NCI-H1048 (cell line): ENCODE measurements around the gene TACC3.
A peak's percentile ranks its signal among the peaks of the same experiment; 100 is the strongest.

Experiments used
- DNase-seq: peaks from one replicate; lab custom pipeline; 2025; lab: John Stamatoyannopoulos, UW

Gene TACC3

DNA sequence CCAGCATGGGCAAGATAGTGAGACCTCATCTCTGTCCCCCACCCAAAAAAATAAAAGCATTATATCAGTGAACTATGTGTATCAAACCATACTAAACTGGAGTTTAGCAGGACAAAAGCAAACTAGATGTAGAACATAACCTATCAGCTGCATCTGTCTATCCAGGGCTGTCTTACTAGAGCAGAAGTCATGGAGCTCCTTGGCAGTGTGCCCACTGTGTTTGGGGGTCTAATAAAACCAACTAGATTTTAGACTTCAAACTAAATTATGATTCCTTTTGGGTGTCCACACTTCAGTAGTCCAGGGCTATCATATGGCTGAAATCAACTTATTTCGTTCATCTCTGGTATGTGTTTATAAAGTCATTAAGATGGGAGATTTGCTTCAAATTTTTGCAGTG lies 17.5 kb upstream of the TACC3 start:
- DNase-seq = no peak

DNA sequence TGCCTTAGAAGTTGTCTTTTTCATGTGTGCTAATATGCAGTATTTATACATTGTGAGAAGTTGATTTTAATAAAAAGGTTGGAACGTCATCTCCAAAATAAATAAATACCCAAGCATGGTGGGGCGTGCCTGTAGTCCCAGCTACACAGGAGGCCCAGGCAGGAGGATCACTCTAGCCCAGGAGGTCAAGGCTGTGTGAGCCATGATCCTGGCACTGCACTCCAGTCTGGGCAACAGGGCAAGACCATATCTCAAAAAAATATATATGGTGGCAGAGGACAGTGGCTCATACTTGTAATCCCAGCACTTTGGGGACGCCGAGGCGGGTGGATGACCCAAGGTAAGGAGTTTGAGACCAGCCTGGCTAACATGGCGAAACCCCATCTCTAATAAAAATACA lies 15.6 kb upstream of the TACC3 start:
- no peak for DNase-seq

DNA sequence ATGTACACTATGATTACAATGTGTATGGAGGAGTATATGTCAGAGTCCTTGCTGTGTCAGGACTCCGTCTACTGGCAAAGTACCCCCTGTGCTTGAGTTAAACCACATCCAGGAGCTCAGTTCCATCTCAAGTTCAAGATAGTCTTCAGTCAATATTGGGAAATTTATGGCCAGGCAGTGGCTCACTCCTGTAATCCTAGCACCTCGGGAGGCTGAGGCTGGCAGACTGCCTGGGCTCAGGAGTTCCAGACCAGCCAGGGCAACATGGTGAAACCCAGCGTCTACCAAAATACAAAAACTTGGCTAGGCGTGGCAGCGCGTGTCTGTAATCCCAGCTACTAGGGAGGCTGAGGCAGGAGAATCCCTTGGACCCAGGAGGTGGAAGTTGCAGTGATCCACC lies 15.0 kb upstream of the TACC3 start:
- no peak for DNase-seq

DNA sequence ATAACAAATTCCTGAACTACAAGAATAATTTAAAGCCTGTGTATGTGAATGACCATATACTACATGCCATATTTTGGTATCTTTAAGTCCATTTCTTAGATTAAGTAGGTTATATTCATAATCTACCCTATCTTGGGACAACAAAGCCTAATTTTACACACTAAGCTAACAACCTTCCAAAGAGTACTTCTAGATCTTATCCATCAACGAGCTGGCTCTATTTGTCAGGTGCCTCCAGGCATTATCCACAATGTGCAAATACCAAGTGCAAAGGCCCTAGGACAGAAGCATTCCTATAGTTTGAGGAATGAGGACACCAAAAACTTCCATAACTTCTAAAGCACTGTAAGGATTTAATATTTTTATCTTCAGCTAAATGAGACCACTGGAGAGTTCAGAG lies 12.7 kb upstream of the TACC3 start:
- DNase-seq = no peak

DNA sequence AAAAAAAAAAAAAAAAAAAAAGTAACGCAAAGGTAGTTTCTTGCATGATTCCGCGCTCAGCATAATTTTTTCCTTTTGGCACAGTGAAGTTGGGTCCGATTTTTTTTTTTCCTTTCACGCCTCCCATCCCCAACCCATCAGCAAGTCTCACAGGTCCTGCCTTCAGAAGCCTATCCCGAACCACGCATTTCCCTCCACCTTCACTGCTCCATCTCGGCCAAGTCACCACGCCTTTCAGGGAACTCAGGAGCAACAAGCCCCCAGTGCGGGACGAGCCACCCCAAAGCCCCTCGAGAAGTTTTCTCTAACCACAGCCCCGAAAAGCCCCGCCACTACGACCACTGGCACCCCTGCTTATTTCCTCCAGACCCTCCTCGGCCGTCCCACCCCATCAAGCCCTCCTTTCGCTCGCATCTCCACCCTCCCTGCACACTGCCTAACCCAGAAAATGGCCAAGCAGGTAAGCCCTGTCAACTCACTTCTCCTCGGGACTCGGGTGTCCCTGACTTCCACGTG lies 10.2 kb upstream of the TACC3 start:
- no peak for DNase-seq

DNA sequence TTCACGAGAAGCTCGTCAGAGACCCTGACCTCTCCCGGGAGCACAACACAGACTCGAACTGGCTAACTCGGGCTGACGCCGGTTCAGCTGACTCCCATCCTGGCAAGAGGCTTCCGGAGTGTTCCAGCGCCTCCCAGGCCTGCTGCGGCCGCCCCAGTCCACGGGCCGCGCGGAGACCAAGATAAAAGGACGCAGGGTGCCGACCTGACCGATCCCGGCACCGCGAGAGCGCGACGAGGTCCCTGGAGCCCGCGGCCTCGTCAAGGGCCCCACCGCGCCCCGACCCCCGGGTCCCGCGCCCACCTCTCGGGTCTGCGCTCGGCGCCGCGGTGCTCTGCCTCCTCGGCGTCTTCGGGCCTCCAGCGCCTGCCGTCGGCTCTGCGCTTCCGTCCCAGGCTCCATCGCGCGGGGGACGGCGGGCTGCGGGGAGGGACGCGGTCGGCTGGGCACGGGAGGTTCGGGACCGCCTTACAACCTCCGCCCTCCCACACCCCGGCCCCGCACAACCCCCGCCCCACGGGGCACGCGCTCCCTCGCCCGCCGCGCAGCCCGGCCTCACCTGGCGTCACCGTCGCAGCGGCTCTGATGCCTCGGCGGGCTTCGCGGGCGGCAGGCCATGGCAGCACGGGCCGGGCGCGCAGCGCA lies 9.6 kb upstream of the TACC3 start:
- DNase-seq = no peak

GRCh38 chr4:1712216-1713002 lies 8.9 kb upstream of the TACC3 start, which contains the start of gene SLBP:
TSS of gene SLBP (minus strand) at chr4:1712319. CDS start at chr4:1712188, 131 bp downstream.
- DNase-seq = peak; percentile 89

DNA sequence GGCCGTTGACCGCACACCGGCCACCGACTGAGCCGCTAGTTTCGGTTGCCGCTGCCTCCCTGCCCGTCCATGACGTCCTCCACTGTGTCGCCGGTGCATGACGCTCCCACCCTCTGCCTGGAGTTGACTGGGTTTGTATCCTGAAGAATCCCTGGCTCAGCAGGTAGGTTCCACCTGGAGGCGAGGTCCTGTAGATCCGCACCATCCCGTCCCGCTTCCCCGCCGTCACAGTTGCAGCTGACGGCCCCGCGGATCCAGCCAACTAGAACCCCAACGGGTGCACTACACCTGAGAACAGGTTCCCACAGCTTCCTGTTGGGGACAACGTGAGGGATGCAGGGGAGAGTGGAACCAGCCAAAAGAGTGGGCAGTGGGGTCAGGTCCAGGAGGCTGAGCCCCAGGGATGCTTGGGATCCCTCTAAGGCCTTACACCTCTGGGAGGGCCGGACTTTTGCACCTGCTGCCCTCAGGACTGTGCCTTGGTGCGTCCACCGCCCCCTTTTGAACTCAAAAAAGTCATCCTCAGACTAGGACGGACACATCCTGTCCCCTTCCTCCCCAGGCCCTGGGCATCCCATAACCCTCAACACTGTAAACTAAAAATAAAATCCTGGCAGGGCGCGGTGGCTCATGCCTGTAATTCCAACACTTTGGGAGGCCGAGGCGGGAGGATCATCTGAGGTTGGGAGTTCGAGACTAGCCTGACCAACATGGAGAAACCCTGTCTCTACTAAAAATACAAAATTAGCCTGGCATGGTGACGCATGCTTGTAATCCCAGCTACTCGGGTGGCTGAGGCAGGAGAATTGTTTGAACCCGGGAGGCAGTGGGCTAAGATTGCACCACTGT lies 8.1 kb upstream of the TACC3 start:
- DNase-seq = no peak

GRCh38 chr4:1714303-1715001 lies 6.9 kb upstream of the TACC3 start:
- DNase-seq = no peak

DNA sequence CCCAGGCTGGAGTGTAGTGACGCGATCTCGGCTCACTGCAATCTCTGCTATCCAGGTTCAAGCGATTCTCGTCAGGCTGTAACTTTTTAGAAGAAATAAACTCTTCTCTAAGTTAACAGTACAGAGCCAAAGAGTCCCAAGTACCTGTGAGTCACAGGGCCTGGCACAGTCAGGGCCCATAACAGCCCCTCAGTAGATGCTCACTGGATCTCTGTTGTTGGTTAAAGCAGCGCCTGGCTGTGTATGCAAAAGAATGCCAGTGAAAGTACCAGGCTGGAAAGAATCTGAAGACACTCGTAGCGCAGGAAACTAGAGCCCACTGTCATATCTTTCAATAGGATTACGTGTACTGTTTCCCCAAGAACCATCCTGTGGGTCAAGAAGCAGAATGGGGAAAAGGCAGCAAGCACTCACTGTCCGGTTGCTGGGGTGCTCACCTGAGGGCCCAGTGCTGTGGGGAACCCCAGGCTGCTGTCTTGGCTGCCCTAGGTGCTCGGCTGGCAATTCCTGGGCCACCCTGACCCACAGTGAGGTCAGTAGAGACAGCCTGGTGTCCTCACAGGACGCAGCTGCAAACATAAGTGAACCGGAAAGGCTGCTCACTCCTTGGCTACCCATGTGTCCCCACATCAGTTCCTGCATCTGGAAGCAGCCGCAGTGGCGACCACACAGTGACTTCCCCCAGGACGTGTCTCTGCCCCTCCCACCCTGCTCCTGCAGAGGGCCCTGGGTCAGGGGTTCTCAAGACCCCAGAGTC lies 6.1 kb upstream of the TACC3 start:
- DNase-seq = no peak

DNA sequence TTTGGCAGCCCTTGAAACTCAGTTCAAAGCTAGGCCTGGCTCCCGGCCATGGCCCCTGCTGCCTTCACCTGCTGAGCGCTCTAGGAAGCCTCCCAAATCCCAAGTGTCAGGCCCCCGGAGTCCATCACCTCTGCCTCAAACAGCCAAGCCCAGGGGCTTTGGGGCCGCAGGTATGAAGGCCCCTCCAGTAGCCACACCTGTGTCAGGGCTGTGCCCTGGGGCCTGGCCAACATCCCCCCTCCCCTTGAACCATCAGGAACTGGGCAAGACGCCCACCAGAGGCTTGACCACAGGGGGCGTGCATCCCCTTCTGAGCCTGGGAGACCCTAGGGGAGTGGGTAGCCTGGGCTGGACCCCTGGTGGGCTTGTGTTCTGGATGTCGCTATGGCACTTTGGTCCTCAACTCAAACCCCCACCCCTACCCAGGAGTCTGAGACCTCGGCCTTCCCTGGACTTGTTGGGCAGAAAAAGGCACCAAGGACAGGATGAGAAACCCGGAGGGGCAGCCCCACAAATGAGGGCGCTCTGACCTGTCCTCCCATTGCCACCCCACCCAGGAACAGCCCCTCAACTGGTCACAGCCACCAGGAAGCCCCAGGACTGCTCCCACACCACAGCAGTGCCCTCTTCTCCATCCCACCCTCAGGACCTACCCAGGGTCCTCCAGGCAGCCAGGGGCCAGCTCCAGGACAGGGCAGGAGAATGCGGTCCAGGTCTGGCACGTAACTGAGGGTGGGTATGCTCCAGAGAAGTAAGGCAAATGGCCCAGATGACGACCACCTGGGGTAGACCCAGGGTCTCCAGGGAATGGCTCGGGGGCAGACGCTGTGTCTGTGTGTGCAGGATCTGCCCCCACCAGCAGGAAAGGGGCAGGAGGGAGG lies 5.0 kb upstream of the TACC3 start:
- no peak for DNase-seq

- DNase-seq = no peak
Observed at GRCh38 chr4:1717129-1718094, 3.9 kb upstream of the TACC3 start.

- no peak for DNase-seq
Observed at GRCh38 chr4:1718095-1718850, 3.0 kb upstream of the TACC3 start.

DNA sequence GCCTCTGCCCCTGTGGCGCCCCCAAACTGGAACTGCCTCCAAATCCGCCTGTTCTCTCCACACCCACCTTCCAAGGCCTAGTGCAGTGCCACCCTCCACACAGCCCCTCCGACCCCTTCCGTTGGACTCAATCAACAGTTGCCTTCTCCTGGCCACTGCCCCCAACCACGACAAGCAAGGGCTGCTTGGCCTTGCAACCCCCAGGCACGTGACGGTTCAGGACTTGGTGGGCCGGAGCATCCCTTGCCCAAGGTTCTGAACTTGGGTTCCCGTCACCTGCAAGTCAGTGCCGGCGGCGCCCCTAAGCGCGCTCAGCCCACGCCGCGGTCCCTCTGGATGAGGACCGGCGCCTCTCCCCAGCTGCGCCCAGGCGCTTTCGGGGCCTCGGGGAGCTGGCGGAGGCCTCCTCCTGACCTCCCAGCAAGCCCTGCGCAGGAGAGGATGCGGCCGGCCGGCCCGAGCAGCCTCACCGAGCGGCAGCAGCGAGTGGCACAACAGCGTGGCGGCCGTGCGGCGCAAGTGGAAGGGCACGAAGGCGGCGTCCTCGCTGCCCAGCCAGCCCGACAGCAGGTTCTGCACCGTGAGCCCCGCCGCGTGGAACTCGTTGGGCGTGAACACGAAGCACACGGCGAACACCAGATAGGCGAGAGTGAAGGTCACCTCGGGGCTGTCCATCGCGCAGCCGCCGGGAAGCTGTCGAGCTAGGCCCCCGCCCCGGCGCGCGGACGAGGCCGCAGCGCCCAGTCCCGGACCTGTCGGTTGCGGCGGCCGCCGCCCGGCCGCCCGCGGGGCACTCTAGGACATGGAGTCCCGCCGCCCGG lies 948 bp upstream of the TACC3 start:
- DNase-seq = no peak

- DNase-seq = no peak
Observed at GRCh38 chr4:1721666-1722550, 587 bp downstream of the TACC3 start.

DNA sequence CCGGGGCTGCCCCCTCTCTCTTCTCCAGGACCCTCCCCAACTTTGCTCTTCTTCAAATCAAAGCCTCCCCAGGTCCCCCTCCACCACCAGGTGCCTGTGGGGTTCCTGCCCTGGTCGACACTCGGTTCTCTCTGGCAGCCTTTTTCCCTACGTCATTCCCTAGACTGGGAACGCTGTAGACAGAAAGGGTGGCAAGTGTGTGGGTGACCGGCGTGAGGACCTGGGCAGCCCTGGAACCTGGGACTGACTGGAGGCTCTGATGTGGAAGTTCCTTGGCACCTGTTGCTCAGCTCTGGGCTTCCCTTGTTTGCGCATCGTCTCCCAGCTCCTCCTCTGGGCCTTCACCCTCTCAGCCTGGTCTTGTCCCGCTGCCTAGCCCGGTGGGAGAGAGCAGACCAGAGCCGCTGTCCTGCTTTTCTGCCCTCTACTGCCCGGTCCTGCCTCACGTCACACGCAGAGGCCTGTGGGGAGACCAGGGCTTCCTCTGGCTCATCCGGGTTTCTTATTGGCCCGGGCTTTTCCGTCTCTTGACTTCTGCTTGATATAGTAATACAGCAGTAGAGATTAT lies 1.3 kb downstream of the TACC3 start:
- DNase-seq = no peak
